Fibroblast of the conjunctiva (primary cell): ENCODE measurements around the gene TNNI3.
"Not testable (repeated sequence)": the region's sequence is repeated elsewhere in the genome, so short reads cannot be mapped to it uniquely, and the experiment has no call there.

Experiments
- DNase-seq: peaks from one replicate; pipeline ENCODE4 v3.0.0-alpha.2; 2010; ENCODE audit warnings: low read depth

Gene TNNI3

DNA sequence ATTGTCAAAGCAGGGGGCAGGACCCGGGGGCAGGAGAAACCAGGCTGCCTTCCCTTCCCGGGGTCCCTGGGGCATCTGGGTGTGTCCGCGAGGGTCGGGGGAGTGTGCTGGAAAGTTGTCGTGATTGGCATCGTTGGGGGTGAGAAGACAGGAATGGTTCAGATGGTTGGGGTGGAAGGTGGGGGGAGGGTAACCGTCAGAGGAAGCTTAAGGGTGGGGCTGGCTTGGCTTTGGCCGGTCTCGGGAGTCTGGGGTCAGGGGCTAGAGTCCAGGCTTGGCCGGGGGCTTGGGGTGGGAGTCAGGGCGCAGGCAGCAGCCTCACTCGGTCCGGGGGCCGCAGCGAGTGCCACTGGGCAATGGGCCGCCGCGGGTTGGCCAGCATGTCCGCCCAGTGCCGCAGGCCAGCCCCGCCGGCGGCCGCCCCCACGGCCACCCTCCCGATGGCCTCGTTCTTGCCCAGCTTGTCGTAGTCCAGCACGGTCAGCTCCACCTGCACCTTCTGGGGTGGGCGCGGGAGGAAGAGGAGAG, 15.7 kb upstream of the TNNI3 start:
- no peak for DNase-seq

DNA sequence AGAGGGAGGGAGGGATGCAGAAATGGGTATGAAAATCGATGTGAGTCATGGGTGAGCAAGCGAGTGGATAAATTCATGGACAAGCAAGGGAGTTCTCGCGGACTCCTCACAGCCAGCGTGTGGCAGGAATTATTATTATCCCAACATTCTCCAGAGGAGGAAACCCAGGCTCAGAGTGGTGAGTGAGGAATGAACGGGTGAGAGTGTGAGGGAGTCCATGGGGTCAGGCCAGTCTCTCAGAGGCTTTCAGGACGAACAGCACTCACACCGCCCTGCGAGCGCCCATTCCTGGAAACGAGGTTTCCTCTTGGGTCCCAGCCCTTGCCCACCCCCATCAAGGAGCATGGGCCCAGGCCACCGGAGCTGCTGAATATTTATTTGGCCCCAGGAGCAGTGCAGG, 15.2 kb upstream of the TNNI3 start:
- DNase-seq = no peak

DNA sequence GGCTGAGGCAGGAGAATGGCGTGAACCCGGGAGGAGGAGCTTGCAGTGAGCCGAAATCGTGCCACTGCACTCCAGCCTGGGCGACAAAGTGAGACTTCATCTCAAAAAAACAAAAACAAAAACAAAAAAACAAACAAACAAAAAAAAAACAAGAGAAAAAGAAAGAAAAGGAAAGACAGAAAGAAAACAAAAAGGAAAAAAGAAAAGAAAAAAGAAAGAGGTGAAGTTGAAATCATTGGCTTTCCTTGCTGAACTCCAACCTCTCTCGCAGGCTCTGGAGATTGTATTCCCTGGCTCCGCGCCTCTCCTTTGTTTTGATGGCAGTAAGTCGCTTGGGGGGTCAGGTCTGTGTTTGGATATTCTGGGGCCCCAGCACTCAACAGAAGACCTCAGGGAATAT, 14.8 kb upstream of the TNNI3 start:
- not testable (repeated sequence) for DNase-seq

DNA sequence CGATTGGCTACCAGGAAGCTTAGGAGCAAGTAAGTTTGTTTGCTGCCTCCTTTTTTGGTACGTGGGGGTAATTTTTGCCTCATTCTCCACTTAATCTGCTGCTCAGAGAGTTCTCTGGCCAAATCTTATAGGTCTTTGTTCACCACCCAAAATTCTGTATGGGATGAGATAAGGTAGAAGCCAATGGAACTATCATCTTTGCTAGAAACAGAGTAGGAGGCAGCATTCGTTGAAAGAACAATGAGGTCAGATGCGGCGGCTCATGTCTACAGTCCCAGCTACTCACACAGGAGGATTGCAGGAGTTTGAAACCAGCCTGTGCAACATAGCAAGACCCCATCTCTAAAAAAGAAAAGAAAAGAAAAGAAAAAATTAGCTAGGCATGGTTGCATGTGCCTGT, 13.9 kb upstream of the TNNI3 start:
- no peak for DNase-seq

DNA sequence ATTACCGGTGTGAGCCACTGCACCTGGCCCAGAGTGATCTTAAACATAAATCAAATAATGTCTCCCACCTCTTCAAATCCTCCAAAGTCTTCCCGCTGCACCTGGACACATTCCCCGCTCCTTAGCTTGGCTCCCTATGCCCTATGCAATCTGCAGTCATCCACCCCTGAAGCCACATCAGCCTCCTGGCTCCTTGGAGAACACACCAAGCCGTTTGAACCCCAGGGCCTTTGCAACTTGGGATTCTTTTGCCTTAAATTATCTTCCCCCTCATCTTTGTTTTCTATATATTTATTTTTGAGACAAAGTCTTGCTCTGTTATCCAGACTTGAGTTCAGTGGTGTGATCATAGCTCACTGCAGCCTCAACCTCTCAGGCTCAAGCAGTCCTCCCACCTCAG, 11.6 kb upstream of the TNNI3 start:
- no peak for DNase-seq

DNA sequence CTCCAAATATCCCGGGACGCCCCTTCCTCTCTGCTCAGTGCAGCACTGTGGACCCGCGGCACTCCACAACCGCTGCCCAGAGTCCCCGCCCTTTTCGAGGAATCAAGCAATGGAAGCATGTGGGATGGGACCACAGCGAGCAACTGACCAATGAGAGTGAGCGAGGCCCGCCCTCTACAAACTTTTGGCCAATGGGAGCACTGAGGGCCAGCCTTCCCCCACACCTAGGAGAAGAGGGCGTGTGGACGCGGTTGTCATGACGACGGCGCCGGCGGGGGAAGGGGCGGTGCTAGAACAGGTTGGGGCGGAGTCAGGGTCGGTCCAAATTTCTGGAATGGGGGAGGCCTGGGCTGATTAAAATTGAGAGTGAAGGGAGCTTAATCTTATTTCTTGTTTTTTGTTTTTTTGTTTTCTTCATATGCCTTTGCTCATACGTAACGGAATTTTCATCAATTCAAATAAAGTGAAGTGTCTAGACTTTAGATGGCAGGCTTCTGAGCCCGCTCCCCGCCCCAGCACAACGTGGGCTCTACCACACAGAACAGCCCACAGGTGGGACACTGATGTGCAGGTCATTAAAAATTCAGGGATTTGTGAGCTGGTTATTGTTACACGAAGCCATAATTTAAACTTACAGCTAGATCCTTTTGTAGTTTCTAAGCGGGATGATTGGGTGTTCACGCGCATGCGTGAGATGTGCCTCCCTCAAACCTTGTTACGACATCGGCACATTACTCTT, 9.2 kb upstream of the TNNI3 start, which contains the start of gene DNAAF3:
TSS of gene DNAAF3 (minus strand) at position 84 of the 739 bp plus-strand sequence. CDS start 200 bp downstream, outside the sequence.
- peak; percentile 96 for DNase-seq

DNA sequence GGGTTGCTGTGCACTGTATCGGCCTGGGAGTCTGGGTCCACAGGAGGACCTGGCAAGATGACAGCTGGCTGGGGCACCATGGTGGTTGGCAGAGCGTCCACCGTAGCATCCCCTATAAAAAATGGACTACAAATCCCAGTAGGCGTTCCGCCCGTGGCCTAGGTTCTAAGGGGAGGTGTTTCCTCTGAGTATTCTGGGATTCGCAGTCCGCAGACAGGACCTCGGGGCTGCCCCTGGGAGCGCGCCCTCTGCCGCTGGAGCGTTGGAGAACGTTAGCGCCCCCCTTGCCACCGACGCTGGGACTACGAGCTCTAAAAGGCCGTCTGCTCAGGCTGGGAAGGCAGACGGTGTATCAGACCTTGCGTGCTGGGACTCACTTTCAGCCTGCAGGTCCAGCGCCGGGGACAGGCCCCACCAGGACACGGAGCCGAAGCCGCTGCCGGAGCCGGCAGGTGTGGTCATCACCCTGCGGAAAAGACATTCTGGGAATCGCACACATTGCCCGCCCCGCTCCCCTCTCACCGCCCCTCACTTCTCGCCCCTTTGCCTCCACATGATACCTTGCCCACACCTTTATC, 8.5 kb upstream of the TNNI3 start:
- peak; percentile 59 for DNase-seq

DNA sequence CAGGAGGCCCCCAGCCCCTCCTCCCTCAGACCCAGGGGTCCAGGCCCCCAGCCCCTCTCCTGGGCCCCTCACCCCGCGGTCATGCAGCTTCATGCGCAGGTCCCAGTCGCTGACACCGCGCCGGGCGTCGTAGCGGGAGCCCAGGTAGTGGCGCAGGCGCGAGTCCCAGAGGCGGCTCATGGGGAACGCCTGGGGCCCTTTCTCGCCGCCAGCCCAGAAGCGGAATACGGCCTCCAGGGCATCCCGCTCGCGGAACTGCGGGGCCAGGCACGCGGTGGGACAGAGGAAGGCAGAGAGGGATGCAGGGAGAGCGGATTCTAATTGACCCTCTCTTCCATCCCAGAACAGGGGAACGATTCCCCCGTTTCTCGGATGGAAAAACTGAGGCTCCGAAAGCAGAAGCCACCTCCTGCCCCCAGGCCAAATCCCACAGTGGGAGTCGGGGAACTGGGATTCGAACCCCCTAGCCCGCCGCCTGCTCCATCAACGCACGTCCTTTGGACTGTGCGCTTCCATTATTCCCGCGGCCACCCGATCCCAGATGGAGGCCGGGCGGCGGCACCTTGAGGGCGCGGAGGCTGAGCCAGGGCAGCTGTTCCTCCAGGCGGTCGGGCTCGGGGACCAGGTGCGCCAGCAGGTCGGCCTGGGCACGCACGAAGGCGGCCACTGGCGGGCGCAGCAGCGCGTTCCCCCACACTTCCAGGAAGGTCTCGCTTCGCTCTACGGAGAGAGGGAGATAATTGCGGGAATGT, 4.2 kb upstream of the TNNI3 start:
- no peak for DNase-seq

DNA sequence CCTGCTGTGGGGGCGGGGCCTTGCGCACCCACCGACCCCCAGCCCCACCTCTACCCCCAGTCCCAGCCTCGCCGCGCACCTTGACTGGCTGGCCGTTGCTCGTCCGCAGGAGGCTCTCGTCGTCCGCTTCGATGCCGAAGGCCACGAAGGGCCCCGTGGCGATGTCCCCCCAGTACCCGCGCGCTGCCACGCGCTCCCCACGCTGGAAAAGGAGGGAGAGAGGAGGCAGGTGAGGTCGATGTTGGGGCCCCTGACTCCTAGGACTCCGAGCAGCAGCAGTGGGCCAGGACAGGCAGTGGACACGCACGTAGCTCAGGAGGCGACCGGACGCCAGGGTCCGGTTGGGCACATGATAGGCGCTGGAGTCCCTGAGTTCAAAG, 3.4 kb upstream of the TNNI3 start:
- DNase-seq = no peak

DNA sequence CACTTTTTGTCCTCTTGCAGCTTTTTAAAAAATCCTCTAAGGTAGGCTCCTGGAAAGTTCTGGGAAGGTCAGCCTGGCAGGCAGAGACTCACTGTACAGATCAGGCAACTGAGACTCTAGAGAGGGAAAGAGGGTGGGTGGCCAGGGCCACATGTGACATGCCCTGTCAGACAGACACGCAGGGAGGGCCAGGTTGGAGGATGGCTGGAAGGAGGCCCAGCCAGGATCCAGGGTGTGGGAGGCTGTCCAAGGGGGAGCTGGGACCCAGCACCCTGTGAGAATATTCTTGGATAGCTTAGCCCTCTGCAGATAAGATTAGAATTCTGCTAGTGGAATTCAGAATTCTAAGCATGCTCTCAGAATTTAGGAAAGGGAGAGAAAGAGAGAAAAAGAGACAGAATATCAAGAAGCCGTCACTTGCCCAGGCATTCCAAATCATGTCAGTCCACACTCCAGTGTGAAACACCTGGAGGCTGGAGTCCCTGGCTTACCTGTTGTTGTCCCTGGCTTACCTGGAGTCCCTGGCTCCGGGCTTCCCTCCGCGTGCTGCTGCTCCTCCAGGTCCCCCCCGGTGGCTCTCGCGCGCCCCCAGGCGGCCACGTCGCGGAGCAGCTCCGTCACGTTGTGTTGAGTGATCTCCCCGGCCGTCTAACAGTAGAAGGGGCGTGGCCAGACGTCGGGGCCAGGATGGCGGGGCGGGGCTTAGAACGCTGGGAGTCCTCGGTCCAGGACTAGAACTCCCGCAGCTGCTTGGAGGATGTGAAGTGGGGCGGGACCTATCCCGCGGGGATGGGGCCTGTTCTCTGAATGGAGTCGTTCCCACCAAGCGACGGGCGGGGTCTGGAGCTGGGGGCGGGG, 2.8 kb upstream of the TNNI3 start:
- DNase-seq = peak; percentile 78

DNA sequence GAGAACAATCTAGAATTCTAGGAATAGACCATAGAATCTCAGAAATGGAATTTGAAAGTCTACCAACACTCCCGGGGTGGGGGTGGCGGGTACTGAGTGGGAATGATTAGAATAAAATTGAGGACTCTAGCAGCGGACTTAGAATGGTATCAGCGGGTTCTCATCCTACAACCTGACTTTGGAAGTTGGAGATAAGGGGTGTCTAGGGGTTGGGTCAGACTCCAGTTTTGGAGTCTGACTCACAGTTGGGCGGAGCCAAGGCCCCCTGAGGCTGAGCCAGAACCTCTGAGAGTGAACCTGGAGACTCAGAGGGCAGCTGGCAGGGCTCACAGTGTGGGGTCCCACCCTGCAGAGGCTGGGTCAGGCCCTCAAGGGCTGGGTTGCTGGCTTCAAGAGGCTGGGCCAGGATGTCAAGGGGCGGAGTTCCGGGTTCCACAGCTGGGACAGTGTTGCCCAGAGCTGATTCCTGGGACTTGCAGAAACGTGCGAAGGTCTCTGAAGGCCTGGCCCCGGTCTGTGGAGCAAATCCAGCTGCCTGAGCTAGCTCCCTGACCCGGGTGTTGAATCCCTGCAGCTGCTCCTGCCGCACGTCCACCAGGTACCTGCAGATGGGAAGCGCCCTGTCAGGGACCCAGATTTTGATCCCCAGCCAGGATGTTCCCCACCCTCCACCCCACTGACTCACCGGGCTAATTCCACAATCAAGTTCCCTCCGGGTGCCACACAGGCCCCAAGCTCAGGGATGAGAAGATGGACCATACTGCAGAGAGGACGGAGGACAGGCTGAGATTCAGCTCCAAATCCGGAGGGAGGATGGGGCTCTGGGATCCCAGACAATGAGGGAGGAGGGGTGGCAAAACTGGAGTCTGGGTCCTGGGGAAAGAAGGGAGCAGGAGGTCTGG, 1.6 kb upstream of the TNNI3 start:
- DNase-seq = peak; percentile 38

DNA sequence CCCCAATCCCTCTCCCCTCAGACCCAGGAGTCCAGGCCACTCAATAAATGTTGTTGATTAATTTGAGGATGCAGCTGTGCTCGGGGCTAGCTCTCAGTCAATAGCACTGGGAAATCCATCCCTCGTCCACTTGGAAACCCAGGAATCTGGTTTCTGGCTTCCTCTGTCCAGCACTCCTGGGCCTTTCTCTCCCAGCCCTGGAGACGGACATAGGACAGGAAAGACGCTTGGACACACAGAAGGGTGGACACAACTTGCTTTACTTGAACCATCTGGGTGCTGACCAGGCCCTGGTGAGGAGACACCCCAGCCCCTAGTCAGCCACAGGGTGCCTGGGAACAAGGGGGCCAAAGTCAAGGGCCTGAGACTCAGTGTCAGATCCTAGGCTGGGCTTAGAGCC, 891 bp upstream of the TNNI3 start:
- no peak for DNase-seq

DNA sequence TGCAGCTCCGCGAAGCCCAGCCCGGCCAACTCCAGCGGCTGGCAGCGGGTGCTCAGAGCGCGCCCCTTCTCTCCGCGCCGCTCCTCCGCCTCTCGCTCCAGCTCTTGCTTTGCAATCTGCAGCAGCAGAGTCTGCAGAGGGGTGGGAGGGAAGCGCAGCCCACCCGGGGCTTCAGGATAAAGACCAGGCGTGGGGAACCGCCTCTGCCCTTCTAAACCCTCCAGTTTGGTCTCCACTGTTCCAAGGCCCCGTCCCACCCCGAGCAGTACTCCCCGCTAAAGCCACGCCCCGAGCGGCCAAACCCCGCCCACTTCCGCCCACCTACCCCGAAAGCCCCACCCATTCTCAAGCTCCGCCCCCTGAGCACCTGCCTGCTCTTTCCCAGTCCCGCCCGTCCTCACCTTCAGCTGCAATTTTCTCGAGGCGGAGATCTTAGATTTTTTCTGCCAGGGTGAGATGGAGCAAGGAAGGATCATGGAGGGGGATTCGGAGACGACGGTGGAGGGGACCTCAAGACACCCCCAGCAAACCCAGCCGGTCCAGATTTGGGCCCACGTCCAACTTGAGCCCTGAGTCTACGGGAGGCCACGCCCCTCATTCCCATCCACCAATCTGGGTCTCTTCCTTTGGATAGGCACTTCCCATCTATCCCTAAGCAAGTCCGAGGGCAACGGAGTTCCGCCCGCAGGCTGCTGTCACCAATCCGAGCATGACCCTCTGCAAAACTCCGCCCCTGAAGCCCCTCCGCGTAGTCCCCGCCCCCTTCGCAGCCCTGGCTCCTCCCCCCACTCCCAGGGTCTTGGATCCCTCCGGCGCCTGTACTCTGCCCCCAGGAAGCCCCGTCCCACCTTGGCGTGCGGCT, 1.1 kb downstream of the TNNI3 start:
- peak; percentile 30 for DNase-seq

DNA sequence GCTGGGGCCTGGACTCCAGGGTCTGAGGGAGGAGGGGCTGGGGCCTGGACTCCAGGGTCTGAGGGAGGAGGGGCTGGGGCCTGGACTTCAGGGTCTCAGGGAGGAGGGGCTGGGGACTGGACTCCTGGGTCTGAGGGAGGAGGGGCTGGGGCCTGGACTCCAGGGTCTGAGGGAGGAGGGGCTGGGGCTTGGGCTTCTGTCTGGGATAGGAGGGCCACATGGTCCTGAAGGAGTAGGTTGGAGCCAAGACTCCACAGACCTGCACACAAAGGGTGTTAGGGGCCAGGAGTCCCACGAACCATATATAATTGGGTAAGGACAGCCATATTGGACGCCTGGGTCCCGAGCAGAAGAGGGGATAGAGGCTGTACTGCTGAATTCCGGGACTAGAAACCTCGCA, 1.7 kb downstream of the TNNI3 start:
- DNase-seq = not testable (repeated sequence)

DNA sequence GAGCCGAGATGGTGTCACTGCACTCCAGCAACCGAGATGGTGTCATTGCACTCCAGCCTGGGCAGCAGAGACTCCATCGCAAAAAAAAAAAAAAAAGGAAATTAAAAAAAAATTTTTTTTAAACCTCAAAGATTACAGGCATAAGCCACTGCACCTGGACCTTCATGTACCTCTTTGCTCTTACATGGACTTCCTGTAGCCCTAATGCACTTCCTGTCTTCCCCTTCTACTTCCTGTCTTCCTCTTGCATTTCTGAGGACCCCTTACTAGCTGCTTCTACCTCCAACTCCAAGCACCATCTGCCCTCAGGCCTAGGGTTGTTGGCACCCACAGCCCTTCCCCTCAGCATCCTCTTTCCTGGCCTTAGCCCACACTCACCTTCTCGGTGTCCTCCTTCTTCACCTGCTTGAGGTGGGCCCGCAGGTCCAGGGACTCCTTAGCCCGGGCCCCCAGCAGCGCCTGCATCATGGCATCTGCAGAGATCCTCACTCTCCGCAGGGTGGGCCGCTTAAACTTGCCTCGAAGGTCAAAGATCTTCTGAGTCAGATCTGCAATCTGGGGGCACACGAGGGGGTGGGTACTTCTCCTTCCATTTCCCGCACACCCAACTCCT, 3.8 kb downstream of the TNNI3 start:
- no peak for DNase-seq

DNA sequence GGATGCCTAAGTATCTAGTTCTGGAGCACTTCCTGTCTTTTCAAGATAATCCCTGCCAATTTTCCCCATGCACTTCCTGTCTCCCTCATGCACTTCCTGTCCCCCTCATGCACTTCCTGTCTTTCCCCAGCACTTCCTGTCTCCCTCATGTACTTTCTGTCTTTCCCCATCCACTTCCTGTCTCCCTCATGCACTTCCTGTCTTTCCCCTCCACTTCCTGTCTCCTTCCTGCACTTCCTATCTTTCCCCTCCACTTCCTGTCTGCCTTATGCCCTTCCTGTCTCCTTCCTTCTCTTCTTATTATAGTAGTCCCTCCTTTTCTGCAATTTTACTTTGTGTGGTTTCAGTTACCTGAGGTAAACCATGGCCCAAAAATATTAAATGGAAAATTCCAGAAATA, 5.5 kb downstream of the TNNI3 start:
- DNase-seq = no peak

DNA sequence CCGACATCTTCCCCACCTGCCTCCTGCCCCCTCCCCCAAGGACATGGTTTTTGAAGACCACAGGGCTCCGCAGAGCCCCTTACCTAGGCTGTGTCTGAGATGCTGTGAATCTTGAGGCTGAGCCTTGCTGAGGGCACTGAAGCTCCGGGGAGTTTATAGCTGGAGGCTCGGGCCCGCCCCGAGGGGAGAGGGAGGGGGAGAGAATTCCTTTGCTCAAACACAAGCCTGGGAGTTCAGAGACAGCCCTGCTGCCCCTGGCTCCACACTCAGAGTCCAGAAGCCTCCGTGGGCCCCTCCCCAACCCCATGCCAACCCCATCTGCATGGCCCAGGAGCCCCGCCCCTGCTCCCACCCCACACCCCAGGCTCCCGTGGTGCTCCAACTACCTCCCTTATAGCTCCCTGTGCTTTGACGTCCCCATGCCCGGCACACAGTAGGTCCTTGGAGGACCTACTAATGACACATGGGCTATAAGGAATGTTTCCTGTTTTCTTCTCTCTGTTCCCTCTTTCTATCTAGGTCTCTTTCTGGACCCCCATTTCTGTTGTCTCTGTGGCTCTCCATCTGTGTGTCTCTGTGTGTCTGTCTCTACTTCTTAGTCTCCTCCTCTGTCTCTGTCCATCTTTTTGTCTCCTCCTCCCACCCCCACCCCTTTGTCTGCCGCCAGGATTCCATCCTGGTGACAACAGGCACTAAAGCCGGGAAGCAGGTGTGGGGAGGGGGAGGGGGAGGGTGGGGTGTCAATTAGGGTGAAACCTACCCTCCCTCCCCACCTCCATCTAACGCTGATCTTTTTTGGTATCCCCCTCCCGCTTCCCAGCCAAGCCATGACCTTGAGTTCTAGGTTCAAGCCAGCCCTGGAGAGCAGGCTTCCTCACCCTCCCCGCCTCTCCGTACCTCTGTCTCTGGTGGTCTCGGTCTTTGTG, 8.2 kb downstream of the TNNI3 start, which contains the start of gene TNNT1:
TSS of gene TNNT1 (minus strand) at position 129 of the 926 bp plus-strand sequence. CDS start 2,049 bp downstream, outside the sequence.
- DNase-seq = no peak

DNA sequence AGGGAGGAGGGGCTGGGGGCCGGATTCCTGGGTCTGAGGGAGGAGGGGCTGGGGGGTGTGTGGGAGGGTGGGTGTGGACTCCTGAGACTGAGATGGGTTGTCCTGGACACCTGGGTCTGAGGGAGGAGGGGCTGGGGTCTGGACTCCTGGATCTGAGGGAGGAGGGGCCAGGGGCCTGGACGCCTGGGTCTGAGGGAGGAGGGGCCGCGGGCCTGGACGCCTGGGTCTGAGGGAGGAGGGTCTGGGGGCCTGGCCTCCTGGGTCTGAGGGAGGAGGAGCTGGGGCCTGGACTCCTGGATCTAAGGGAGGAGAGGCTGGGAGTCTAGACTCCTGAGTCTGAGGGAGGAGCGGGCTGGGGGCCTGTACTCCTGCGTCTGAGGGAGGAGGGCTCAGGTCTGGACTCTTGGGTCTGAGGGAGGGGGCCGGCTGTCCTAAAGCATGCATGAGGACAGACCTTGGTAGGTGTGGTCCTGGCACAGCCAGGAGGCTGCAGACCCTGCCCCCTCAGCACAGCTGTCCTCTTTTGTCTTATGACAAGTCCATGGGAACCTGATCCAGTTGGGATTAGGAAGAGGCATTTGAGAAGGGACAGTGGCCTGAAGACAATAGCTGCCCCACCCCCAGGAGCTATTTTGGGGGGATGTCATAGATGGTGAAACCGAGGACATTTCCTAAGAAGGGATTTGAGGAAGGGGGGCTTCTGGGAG, 9.8 kb downstream of the TNNI3 start:
- DNase-seq = no peak
